Adrenal gland (tissue), 5 donors: ENCODE results near the gene STK32A.

Experiments used
- POLR2A ChIP-seq, 2 donors: fragments of 450-650 bp; IDR thresholded peaks; one replicate each; pipeline ENCODE4 v1.6.1; 2017; ENCODE audit warnings: antibody characterized with exemption in 2 of 2, mild to moderate bottlenecking in 2 of 2, moderate library complexity in 1 of 2
- TF ChIP-seq, protein P1 (sequence below), 6 experiments: fragments of 450-650 bp in 4 of 6; fragments of 200-600 bp in 2 of 6; sonication (generic) in 1 of 6; IDR thresholded peaks; 1 replicate in 5 of 6; 2 replicates in 1 of 6; pipeline versions ENCODE4 v1.5.1 to v1.8.0; 2016 to 2021; ENCODE audit warnings: antibody characterized with exemption in 6 of 6, mild to moderate bottlenecking in 2 of 6, moderate library complexity in 1 of 6
- donor health status: DM: no; HTN: no; CAD: no.

DNA sequence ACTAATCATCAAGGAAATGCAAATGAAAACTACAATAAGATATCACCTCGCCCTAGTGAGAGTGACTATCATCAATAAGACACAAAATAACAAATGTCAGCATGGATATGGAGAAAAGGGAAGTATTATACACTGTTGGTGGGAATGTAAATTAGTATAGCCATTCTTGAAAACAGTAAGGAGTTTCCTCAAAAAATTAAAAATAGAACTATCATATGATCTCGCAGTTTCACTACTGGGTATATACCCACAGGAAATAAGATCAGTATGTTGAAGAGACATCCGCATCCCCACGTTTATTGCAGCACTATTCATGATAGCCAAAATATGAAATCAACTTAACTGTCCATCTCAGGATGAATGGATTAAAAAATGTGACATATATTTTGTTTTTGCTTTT, 31.6 kb upstream of the STK32A start:
- TF ChIP-seq, protein P1, sequence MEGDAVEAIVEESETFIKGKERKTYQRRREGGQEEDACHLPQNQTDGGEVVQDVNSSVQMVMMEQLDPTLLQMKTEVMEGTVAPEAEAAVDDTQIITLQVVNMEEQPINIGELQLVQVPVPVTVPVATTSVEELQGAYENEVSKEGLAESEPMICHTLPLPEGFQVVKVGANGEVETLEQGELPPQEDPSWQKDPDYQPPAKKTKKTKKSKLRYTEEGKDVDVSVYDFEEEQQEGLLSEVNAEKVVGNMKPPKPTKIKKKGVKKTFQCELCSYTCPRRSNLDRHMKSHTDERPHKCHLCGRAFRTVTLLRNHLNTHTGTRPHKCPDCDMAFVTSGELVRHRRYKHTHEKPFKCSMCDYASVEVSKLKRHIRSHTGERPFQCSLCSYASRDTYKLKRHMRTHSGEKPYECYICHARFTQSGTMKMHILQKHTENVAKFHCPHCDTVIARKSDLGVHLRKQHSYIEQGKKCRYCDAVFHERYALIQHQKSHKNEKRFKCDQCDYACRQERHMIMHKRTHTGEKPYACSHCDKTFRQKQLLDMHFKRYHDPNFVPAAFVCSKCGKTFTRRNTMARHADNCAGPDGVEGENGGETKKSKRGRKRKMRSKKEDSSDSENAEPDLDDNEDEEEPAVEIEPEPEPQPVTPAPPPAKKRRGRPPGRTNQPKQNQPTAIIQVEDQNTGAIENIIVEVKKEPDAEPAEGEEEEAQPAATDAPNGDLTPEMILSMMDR (IDR thresholded peaks at IDR 0.05): no peak
- no peak for TF ChIP-seq POLR2A (IDR thresholded peaks at IDR 0.05)
